ENCODE measurements around the gene LPAR1.
A peak's percentile ranks its signal among the peaks of the same experiment; 100 is the strongest.

LPAR1 gene

GRCh38 chr9:111037356-111037707 lies 938 bp downstream of the LPAR1 start:
- no peak for DNase-seq (ENCODE audit: low spot score)

GRCh38 chr9:111036946-111037345 lies 1.3 kb downstream of the LPAR1 start:
- DNase-seq (ENCODE audit: low spot score), result no peak

- peak; percentile 90 for DNase-seq (ENCODE audit: low spot score)
Measured at GRCh38 chr9:111036429-111036789, 1.9 kb downstream of the LPAR1 start.

GRCh38 chr9:111035543-111036428 lies 2.5 kb downstream of the LPAR1 start:
- DNase-seq (ENCODE audit: low spot score), result no peak

- peak; percentile 48 for DNase-seq (ENCODE audit: low spot score)
Measured at GRCh38 chr9:111034898-111035539, 3.3 kb downstream of the LPAR1 start.

- no peak for DNase-seq (ENCODE audit: low spot score)
Measured at GRCh38 chr9:111034170-111034897, 3.9 kb downstream of the LPAR1 start.

- DNase-seq (ENCODE audit: low spot score), result peak; percentile 42
Measured at GRCh38 chr9:111030492-111030891, 7.8 kb downstream of the LPAR1 start.

- DNase-seq (ENCODE audit: low spot score), result no peak
Measured at GRCh38 chr9:111029260-111029659, 9.0 kb downstream of the LPAR1 start.

GRCh38 chr9:111027798-111028197 lies 10.5 kb downstream of the LPAR1 start:
- DNase-seq (ENCODE audit: low spot score), result no peak

- DNase-seq (ENCODE audit: low spot score), result no peak
Measured at GRCh38 chr9:111023128-111023527, 15.1 kb downstream of the LPAR1 start.

- DNase-seq (ENCODE audit: low spot score), result no peak
Measured at GRCh38 chr9:111020594-111020993, 17.7 kb downstream of the LPAR1 start.

- no peak for DNase-seq (ENCODE audit: low spot score)
Measured at GRCh38 chr9:111016426-111017045, 21.7 kb downstream of the LPAR1 start.

- DNase-seq (ENCODE audit: low spot score), result no peak
Measured at GRCh38 chr9:111016016-111016415, 22.3 kb downstream of the LPAR1 start.

- DNase-seq (ENCODE audit: low spot score), result no peak
Measured at GRCh38 chr9:111013707-111014106, 24.6 kb downstream of the LPAR1 start.

- DNase-seq (ENCODE audit: low spot score), result no peak
Measured at GRCh38 chr9:111013250-111013649, 25.0 kb downstream of the LPAR1 start.

GRCh38 chr9:111008158-111009075 lies 29.9 kb downstream of the LPAR1 start:
- DNase-seq (ENCODE audit: low spot score), result no peak

- no peak for DNase-seq (ENCODE audit: low spot score)
Measured at GRCh38 chr9:111005746-111006470, 32.4 kb downstream of the LPAR1 start.

GRCh38 chr9:111004936-111005335 lies 33.3 kb downstream of the LPAR1 start:
- no peak for DNase-seq (ENCODE audit: low spot score)

GRCh38 chr9:111003182-111003581 lies 35.1 kb downstream of the LPAR1 start:
- no peak for DNase-seq (ENCODE audit: low spot score)

- DNase-seq (ENCODE audit: low spot score), result no peak
Measured at GRCh38 chr9:111001526-111001925, 36.7 kb downstream of the LPAR1 start.

GRCh38 chr9:111000202-111000601 lies 38.1 kb downstream of the LPAR1 start:
- DNase-seq (ENCODE audit: low spot score), result peak; percentile 54
